ENCODE data around the gene NUDT16.
A peak's percentile ranks its signal among the peaks of the same experiment; 100 is the strongest.

The NUDT16 gene

DNA sequence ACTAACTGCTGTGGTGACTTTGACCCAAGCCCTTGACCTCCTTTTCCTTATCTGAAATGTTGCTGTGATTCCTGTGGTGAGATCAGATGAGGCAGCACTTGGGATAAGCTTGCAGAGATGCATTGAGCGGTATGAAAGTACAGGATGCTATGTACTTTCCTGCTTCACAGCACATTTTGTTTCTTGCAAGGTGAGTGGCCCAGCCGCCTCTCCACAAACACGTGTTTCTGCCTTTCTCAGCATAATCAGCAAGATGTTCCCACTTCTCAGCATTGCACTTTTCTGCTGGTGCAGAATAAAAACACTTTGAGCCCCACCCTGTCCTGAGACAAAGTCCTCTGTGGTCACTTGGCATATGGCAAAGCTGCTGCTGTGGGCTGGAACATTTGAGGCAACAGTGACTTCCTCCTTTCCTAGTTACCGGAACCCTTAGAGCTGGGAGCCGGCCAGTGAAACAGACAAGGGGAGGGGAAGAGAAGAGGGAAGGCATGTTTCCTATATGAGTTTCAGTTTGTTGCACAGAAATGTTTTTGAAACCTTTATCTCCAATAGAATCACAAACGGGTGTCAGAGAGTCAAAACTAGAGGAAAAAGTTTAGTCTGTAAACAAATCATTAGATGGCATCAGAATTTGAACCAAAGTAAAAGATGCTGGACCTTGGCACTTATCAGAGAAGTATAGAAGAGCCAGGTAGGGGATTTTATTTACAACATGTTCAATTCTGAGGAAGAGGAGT, 5.0 kb downstream of the NUDT16 start:
- peak in 19 of 56 donors; percentile 1 to 61 (median 15) for DNase-seq

- DNase-seq: no peak
Measured at GRCh38 chr3:131387796-131388489, 6.4 kb downstream of the NUDT16 start.

GRCh38 chr3:131388490-131388799, 6.9 kb downstream of the NUDT16 start:
- no peak for DNase-seq

DNA sequence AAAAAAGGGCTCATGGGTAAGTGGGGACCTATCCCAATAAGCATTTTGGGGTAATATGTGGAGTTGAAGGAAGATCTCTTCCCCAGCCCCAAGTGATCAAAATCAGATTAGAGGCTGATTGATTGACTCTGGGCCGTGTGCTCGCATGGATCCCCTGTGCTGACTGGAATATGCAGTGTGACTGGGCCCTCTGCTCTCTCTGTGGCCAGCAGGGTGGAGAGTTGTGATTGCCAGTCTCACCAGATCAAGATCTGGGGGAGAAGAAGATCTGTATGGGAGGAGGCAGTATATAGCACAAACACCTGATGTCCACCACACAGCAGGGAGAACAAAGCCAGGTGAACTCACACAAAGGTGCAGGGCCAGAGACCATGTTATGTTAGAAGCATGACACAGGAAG, 8.8 kb downstream of the NUDT16 start:
- no peak for DNase-seq

DNA sequence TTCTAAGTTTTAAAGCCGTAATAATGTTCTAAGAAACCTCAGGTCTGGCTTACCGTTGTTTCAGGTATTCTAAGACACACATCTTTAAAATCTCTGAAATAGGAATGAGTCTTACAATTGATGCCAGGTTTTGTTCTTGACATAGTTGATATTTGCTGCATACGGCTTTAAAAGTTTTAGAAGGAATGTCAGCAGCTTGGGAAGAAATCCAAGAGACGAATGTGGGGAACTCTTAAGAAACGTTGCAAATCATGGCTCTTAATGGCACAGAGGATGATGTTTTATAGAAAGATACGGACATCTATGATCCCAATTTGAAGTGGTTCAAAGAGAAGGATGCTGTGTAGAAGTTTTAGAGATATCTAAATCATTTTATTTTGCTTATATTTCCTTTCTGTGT, 11.5 kb downstream of the NUDT16 start:
- no peak for DNase-seq

GRCh38 chr3:131393868-131394267, 12.3 kb downstream of the NUDT16 start:
- no peak for DNase-seq

DNA sequence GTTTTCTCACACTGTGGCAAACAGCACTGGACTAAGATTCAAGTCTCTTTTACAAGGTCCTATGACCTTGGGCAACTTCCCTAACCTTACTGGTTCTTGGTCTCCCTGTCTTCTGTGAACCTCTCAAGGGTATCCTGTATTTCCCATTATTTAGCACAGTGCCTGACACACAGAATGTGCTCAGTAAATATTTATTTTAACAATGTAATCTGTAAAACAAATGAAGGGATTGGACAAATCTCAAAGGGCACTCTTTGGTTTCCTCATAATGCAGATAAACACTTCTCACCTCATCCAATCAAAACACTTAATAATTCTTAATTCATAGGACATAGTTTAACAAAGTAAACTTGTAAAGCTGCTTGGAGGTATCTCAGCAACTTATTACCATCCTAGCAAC, 12.8 kb downstream of the NUDT16 start:
- DNase-seq: no peak

- no peak for DNase-seq
Measured at GRCh38 chr3:131396170-131396569, 14.6 kb downstream of the NUDT16 start.

GRCh38 chr3:131397889-131398288, 16.3 kb downstream of the NUDT16 start:
- no peak for DNase-seq

DNA sequence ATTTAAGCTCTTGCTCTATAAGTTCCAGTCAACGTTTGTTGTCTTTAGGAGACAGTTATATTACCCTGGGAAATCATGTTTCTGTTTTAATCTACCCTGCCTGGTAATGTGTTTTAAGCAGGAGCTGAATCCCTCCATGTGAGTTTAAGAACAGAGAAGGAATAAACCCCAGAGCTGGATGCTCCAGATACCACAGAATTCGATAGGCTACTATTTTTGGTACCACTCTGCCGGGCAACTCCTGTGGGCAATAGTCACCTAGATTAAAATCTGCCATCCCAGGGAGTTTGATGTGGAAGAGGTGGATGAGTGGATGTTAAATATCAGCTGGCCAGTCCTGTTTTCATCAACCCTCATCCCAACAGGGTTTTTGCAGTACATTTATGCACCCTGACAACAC, 20.4 kb downstream of the NUDT16 start:
- peak in 1 of 56 donors; percentile 60 for DNase-seq

DNA sequence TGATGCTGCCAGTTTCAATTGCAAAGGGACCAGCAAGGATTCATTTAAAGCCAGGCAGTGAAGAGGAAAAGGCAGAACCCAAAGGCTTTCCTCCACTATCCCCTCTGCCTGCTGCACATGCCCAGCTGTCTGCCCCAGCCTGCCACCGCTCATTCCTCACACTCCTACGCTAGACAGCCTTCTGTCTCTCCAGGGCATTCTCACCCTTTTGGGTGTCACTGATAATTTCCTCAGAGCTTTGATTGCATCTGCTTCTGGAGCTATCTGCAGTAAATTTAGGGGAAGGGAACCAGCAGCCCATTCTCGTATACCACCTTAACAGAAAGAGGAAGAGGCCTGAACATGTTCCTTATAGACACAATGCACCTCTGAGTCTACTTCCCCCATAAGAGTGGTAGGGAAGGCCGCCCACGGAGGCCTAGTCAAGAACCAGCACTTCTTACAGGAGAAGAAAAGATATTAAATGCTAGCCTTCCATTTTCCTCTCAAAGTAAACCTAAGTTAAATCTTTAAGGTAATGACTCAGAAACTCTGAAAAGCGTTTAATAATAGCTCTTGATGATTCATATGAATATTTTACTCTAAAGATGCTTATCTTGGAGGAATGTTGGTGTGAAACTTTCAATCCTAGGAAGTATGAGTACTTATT, 20.9 kb downstream of the NUDT16 start:
- DNase-seq: peak in 22 of 56 donors; percentile 1 to 60 (median 23)

- DNase-seq: no peak
Measured at GRCh38 chr3:131403216-131403895, 21.8 kb downstream of the NUDT16 start.

GRCh38 chr3:131405411-131405810, 23.8 kb downstream of the NUDT16 start:
- DNase-seq: no peak

- no peak for DNase-seq
Measured at GRCh38 chr3:131406274-131406673, 24.7 kb downstream of the NUDT16 start.

GRCh38 chr3:131417751-131418150, 36.2 kb downstream of the NUDT16 start:
- no peak for DNase-seq

DNA sequence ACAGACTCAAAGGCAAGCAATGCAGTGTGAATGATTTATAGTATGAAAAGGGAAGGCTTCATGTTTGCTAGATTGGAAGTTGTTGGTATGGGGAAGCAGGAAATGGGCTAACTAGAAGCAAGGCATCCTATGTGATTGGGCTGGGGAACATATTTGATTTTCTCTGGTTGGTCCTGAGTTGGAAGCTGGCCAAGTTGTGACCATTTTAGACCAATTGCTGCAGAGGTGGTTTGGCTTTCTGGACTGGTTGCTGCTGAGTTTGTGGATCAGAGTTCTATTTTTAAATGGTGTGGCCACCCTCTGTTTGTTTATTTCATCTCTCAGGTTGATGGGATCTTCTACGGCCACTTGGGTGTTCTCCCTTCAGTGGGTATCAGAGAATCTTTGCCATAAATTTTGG, 39.7 kb downstream of the NUDT16 start:
- no peak for DNase-seq

DNA sequence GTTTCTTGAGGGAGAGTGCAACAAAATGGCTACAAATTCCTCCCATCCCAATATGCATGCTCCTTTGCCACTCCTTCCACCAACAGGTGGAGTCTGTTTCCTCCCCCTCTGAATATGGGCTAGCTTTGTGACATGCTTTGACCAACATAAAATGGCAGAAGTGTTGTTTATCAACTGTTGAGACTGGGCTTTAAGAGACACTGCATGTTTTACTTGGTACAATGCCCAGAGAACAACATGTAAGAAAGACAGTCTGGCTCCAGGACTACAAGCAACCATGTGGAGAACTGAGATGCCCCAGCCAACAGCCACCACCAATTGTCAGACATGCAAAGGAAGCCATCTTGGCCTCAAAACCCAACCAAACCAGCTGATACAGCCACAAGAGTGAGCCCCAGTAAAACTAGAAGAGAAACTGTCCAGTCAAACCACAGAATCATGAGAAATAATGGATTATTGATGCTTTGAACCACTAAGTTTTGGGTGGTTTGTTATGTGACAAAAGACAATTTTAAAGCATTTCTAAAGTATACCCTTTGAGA, 40.5 kb downstream of the NUDT16 start:
- DNase-seq: no peak

DNA sequence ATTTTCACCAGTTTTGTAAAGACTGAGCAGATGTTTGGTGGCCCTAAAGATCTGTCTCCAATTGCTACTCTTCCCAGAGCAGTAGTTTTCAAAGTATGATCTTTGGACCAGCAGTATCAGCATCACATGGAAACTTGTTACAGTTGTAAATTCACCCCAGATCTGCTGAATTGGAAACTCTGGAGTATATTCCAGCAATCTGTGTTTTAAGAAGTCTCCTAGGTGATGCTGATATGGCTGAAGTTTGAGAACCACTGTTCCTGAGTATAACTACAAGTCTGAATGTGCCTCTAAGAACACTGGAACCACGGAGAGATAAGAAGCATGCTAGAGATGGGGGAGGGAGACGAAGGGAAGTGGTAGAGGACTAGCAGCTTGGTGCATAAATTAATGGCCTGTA, 45.7 kb downstream of the NUDT16 start:
- no peak for DNase-seq

- no peak for DNase-seq
Measured at GRCh38 chr3:131431754-131432153, 50.2 kb downstream of the NUDT16 start.

DNA sequence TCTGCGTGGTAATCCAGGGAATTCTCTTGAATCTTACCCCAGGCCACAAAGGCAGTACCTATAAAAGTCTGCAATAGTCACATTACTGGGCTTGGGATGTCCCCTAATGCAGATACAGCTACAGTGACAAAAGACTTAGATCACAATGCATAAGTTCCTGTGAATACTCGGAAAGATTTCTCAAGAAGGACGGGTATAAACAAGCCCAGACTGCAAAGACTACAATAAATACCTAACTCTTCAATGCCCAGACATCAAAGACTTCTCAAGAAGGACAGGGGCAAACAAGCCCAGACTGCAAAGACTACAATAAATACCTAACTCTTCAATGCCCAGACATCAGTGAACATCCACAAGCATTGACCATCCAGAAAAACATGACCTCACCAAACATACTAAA, 50.9 kb downstream of the NUDT16 start:
- no peak for DNase-seq

DNA sequence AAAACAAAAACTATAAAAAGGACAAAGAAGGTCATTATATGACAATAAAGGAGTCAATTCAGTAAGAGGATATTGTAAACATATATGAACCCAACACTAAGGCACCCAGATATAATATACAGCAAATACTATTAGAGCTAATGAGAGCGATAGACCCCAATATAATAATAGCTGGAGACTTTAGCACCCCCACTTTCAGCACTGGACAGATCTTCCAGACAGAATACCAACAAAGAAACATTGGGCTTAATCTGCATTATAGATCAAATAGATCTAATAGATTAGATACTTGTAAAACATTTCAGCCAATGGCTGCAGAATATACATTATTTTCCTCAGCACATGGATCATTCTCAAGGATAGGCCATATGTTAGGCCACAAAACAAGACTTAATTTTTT, 53.4 kb downstream of the NUDT16 start:
- DNase-seq: no peak
